ENCODE measurements around the gene OGFOD3.
"Not testable (repeated sequence)": the region's sequence is repeated elsewhere in the genome, so short reads cannot be mapped to it uniquely, and the experiment has no call there.

The OGFOD3 gene

DNA sequence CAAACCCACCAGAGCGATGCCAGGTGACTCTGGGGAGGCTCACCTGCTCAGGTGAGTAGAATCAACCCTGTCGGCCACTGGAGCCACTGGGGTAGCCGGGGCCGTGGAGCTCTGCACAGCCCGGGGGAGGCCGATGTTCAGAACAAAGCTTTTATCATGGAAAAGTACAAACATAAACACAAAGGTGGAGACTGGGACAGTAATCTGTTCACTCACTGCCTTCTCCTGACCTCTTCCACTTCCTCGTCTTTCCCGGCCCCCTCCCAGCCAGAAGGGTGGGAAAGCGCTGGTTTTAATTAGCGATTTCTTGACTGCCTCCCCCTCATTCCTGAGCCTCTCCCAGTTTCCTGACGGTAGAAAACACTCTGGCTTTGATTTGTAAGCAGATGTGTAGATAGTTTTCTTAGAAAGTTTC is 69.1 kb downstream of the OGFOD3 start:
- DNase-seq = no peak

DNA sequence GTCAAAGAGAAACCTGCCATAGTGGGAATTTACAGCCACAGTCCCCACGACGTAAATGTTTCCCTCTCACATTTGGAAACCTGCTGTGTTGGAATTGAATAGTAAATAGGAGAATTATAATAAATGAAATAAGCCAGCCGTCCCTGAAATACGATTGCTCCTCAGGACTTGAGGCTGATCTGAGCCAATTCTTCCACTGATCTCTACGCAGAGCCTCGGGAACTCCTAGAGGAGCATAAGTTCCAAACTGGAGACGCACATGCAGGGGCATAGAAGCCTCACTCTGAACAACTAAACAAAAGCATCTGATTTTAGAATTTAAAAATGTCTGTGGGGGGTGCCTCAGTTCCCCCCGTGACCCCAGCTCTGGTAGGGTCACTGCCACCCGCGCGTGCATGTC is 69.5 kb downstream of the OGFOD3 start:
- DNase-seq = no peak

DNA sequence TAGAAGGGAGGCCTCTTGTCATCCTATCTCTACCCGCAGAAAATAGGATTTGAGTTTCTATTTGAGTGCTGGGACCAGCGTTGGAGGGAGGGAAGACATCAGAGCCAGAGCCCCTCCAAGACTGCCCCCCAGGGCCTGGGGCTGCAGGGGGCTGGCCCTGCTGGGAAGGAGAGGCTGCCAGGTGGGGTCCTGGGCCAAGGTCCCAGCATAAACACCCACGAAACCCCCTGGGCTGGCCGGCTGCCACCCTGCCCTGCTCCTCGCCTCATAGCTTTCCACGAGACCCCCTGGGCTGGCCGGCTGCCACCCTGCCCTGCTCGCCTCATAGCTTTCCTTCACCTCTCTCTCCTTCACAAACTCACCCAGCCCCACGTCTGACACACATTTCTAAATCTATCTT is 70.0 kb downstream of the OGFOD3 start:
- no peak for DNase-seq

DNA sequence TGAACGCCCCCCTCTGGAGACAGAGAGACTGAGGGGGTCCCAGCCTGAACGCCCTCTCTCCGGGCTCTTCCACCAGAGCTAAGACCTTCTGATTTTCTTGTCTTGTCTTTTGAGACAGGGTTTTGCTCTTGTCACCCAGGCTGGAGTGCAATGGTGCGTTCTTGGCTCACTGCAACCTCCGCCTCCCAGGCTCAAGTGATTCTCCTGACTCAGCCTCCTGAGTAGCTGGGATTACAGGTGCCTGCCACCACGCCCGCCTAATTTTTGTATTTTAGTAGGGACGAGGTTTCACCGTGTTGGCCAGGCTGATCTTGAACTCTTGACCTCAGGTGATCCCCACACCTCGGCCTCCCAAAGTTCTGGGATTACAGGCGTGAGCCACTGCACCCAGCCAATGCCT is 70.4 kb downstream of the OGFOD3 start:
- not testable (repeated sequence) for DNase-seq

DNA sequence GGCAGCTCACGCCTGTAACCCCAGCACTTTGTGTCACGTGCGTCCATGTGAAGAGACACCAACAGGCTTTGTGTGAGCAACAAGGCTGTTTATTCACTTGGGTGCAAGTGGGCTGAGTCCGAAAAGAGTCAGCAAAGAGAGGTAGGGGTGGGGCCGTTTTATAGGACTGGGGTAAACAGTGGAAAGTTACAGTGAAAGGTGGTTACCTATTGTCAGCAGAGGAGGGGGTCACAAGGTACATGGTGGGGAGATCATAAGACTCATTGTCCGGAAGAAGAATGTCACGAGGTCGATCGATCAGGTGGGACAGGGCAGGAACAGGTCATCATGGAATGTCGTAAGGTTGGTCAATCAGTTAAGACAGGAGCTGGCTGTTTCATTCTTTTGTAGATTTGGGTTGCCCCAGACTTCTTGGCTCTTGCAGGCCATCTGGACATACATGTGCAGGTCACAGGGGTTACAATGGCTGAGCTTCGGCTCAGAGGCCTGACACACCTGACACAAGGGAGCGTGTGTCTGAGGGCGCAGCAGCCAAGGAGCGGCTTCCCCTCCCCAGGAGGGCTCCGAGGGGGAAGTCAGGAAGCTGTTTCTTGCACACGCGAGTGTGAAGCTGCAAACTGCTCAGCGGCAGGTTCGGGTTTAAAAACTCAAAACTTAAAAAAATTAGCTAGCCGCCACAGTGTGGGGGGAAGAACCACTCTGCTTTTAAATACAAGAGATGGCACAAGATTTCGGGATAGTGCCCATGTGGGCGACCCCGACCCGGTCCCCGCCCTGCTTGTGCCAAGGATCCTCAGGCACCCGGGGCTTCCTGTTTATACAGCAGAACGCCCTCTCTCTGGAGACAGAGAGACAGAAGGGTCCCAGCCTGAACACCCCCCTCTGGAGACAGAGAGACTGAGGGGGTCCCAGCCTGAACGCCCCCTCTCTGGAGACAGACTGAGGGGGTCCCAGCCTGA is 71.8 kb downstream of the OGFOD3 start:
- no peak for DNase-seq

DNA sequence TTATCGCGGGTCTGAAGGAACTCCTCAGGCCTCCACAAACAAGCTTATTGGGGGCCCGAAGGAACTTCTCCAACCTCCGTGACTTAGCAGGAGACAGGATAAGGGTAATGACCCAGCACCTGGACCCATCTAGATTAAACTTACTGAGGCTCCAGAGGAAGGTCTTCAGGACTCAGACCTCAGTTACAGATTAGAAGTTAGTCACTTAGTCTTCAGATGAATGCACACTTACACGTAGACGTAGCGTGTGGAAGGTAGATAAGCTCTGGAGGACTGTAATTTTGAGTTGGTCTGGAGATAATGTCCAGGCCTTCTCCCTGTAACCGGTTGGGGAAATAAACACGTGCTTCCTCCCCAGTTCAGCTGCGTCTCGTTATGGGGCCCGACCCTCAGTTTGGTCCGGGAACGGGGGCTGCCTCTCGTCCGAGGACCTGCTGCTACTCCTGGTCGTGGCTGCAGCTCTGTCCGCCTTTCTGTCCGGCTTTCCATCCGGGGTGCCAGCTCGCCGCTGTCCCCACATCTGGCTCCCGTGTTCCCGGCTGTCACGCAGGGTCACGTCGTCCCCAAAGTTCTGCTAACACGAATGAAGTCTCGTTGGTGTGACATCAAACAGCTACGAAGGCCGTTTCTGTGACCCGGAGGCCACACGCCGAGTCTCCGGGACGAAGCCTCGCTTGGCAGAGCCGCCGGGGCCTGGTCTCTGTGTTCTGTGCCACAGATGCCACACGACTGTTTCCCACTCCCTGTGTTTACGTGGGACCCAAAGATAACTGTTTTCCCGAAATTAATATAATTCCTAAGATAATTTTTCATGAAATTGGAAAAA is 73.0 kb downstream of the OGFOD3 start:
- DNase-seq = no peak

DNA sequence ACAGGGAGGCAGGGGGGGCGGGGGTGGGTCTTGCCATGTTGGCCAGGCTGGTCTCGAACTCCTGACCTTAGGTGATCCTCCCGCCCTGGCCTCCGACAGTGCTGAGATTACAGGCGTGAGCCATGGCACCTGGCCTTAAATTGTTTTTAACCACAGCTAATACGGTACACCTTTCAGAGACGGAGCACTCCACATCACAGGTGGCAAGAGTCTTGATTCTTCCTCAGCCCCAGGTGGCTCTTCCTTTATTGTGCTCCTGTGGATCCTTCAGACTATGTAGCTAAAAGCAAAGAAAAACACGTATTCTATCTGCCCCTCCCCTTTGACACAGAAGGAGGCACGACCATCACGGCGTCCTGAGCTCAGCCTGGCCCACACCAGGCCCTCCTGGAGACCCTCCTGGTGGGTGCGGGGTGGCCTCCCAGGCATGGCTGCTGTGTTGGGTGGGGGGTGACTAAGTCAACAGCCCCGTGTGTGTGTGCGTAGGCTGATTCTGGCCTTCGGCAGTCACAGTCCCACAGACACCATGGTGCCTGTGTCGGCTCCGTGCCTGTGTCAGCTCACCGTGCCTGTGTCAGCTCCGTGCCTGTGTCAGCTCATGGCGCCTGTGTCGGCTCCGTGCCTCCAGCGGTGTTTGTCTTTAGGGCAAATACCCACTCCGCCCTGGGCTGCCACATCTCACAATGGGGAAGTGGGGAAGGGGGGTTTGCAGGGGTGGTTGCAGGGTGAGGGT is 74.0 kb downstream of the OGFOD3 start:
- no peak for DNase-seq

DNA sequence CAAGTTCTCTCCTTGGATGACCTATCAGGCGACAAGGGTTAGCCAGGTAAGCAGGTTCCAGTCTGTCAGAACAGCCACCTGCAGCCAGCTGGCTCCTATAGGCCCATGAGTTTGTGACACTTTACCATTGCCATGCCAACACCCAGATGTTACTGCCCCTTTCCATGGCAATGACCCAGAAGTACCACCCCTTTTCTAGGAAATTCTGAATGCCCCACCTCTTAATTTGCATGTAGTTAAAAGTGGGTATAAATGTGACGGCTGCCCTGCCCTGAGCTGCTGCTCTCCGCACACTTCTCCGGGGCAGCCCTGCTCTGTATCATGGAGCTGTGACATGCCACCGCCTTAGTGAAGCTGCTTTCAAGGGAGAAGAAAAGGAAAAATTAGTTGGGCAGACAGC is 74.8 kb downstream of the OGFOD3 start:
- no peak for DNase-seq

DNA sequence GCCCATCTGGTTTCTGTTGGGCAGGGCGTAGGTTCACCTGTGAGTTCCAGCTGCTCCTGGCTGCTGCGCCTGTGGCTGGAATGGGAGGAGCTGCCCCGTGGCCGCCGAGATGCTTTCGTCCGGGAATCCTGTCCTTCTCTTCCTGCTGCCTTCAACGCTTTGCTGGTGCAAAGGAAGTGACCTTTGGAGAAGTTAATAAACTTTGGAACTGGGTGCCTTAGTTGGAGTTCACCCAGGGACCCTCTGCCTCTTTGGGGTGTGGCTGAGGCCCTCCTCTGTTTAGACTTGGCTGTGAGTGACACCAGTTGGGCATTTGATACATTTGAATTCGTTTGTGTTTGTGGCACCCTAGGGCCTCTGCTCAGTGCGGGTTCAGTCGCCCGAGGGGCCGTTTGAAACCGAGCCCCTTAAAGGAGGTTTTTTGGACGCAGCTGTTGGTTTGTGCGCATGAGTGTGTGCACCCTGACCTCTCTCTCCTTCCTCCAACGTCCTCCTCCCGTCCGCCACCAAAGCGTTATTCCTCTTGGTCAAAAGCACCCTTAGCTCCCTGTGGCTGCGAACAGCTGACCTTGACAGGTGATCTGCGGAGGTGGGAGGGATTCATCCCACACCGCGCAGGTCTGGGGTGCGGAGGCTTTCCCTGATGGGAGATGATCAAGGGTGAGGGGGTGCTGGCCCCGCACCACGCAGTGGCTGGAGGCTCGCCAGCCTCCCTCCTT is 75.9 kb downstream of the OGFOD3 start:
- DNase-seq = no peak

DNA sequence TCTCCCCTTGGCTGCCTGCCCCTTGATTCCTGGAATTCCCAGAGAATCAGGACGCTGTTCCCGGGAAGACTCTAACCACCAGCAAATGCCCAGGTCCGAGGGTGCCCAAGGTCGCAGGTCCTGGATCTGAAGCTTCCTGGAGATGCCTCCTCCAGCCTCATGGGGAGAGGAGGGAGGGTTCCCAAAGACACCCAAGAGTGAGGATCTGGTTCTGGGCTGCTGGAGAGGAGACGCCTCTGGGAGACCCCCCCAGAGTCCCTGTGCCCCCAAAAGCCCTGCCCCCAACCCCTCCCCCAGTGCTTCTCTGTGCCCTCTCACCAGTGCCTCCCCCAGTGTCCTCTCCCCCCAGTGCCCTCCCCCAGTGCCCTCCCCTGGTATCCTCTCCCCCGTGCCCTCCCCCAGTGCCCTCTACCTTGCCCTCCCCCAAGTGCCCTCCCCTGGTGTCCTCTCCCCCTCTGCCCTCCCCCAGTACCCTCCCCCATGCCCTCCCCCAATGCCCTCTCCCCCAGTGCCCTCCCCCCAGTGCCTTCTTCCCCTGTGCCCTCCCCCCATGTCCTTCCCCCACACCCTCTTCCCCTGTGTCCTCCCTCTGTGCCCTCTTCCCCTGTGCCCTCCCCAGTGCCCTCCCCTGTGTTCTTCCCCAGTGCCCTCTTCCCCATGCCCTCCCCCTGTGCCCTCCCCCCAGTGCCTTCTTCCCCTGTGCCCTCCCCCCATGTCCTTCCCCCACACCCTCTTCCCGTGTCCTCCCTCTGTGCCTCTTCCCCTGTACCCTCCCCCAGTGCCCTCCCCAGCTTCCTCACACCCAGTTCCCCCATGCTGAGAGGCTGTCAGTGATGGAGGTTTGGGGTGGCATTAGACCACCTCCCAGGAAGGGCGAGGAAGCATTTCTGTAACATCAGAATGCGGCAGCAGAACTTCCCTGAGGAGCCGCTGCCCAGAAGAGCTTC is 78.5 kb downstream of the OGFOD3 start:
- no peak for DNase-seq
